HepG2 (cell line): ENCODE data around the gene NFS1. TPM values are rescaled to one million over a fixed set of nuclear protein-coding genes. Genes with fewer than 3 reads are reported as not detected.

ENCODE experiments used
- BCL6 ChIP-seq: IDR thresholded peaks from 2 replicates; pipeline ENCODE4 v1.6.1; 2016; ENCODE audit warnings: missing genetic modification reagents, missing compliant biosample characterization
- BRD4 ChIP-seq: sonication (generic); formaldehyde crosslinking; IDR thresholded peaks from 2 replicates; pipeline ENCODE4 v1.4.0; 2020; ENCODE audit warnings: missing genetic modification reagents
- GATA4 ChIP-seq: sonication (generic); IDR thresholded peaks from 2 replicates; pipeline ENCODE4 v1.6.1; 2016; ENCODE audit warnings: antibody characterized with exemption, low read depth, borderline replicate concordance
- SPEN ChIP-seq: sonication (generic); formaldehyde crosslinking; IDR thresholded peaks from 2 replicates; pipeline ENCODE4 v1.5.1; 2020; ENCODE audit warnings: low read depth, mild to moderate bottlenecking, missing genetic modification reagents
- TARDBP ChIP-seq: sonication (generic); formaldehyde crosslinking; IDR thresholded peaks from 2 replicates; pipeline ENCODE4 v1.8.0; 2022; ENCODE audit warnings: mild to moderate bottlenecking, missing genetic modification reagents
- TP53 ChIP-seq: sonication (generic); formaldehyde crosslinking; conservative IDR thresholded peaks from 2 replicates; pipeline ENCODE4 v1.4.0; 2020; ENCODE audit warnings: missing genetic modification reagents
- ZBTB42 ChIP-seq: sonication (generic); formaldehyde crosslinking; IDR thresholded peaks from 2 replicates; pipeline ENCODE4 v1.5.0; 2020; ENCODE audit warnings: mild to moderate bottlenecking, missing genetic modification reagents
- ZNF24 ChIP-seq: fragments of 450-650 bp; IDR thresholded peaks from 2 replicates; pipeline ENCODE4 v1.6.1; 2017; ENCODE audit warnings: antibody characterized with exemption, mild to moderate bottlenecking
- ZNF333 ChIP-seq: sonication (generic); formaldehyde crosslinking; IDR thresholded peaks from 2 replicates; pipeline ENCODE4 v1.4.0; 2020; ENCODE audit warnings: mild to moderate bottlenecking, missing genetic modification reagents, borderline replicate concordance
- ZNF558 ChIP-seq: sonication (generic); formaldehyde crosslinking; IDR thresholded peaks from 2 replicates; pipeline ENCODE4 v1.9.0; 2022; ENCODE audit warnings: mild to moderate bottlenecking, missing genetic modification reagents, borderline replicate concordance
- ZNF563 ChIP-seq: sonication (generic); formaldehyde crosslinking; IDR thresholded peaks from 2 replicates; pipeline ENCODE4 v1.8.0; 2022; ENCODE audit warnings: mild to moderate bottlenecking, moderate library complexity, missing genetic modification reagents
- ZNF652 ChIP-seq: IDR thresholded peaks from 2 replicates; pipeline ENCODE4 v1.6.1; 2016; ENCODE audit warnings: low read depth, borderline replicate concordance
- ZNF678 ChIP-seq: sonication (generic); formaldehyde crosslinking; IDR thresholded peaks from 2 replicates; pipeline ENCODE4 v1.4.0; 2020; ENCODE audit warnings: mild to moderate bottlenecking, missing genetic modification reagents
- polyA plus RNA-seq, 8 experiments: library from polyadenylated mRNA; depleted of rRNA in 3 of 8; stranded (reverse) in 7 of 8; unstranded in 1 of 8; fragments of >200 nt; fragmentation: Illumina TruSeq in 4 of 8; extraction: Trizol in 4 of 8; gene quantifications; 2 replicates each; pipeline versions ENCODE4 v1.2.1 to v1.2.3, GENCODE V29; 2011 to 2016; ENCODE audit warnings: low read depth in 4 of 8, missing spikeins in 1 of 8, mixed read lengths in 1 of 8; ENCODE audit not compliant: insufficient read depth in 1 of 8
- total RNA-seq, 5 experiments: library from RNA; depleted of rRNA; stranded (reverse); fragments of >200 nt; fragmentation: Illumina TruSeq; extraction: Trizol; gene quantifications; 2 replicates each; pipeline ENCODE4 v1.2.3, GENCODE V29; 2016; ENCODE audit warnings: low read depth in 1 of 5
- TF ChIP-seq, protein P1 (sequence below): IDR thresholded peaks from 2 replicates; pipeline ENCODE4 v1.6.1; 2016; ENCODE audit warnings: missing biosample characterization, missing genetic modification reagents, low read depth
- TF ChIP-seq, protein P2 (sequence below): sonication (generic); formaldehyde crosslinking; IDR thresholded peaks from 2 replicates; pipeline ENCODE4 v1.4.0; 2020; ENCODE audit warnings: missing genetic modification reagents
- TF ChIP-seq, protein P3 (sequence below), 2 experiments: sonication (generic) in 1 of 2; formaldehyde crosslinking in 1 of 2; IDR thresholded peaks; 2 replicates each; pipeline versions ENCODE4 v1.4.0 to v1.6.1; 2016 to 2020; ENCODE audit warnings: borderline replicate concordance in 1 of 2, low read depth in 1 of 2, mild to moderate bottlenecking in 1 of 2, missing genetic modification reagents in 1 of 2
- TF ChIP-seq, protein P4 (sequence below): conservative IDR thresholded peaks from 2 replicates; pipeline ENCODE4 v1.6.1; 2018; ENCODE audit warnings: missing genetic modification reagents
- TF ChIP-seq, protein P5 (sequence below): sonication (generic); formaldehyde crosslinking; IDR thresholded peaks from 2 replicates; pipeline ENCODE4 v1.4.0; 2020; ENCODE audit warnings: low read depth, mild to moderate bottlenecking, missing genetic modification reagents

Gene NFS1
- total and polyA plus RNA-seq, 2 of the 13 experiments (the other 11 are each of a cell fraction or from before 2014, with no cell fraction given): 65.9 to 88.1 TPM

DNA sequence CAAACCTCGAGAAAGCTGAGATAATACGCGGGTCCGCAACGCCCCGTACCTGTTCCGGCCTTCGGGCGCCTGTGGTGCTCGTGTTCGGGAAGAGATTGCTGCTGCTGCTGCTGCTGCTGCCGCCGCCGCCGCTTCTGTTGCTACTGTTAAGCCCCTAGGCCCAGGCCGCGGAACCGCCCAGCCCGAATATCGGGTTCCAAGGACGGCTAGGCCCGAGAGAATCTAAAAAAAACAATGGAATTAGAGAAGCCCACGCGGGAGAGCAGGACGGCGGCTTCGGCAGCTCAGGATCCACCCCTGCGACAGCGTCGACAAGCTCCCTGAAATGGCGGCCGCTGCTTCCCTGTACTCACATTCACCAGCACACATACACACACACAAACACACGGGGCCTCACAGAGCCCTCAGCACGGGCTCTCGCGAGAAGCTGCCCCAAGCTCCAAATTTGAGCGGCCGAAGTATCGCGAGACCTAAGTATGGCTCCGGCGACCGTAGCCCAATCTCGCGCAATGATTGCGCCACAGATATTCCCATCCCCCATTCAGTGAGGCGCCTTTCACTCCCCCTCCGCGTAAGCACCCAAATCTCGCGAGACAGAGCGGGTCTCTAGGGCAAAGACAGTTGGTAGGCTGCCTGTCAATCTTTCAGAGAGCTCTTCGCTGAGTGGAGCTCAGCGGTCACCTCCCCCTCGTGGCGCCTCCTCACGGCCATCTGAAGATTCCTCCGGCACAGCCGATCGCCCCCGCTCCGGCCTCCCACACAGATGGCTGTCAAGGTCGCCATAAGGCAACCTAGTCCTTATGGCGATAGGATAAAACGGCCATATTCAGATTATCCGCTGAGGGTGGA is 43.0 kb upstream of the NFS1 start, which contains the start of gene RBM39 (continued):
- TF ChIP-seq, protein P1, sequence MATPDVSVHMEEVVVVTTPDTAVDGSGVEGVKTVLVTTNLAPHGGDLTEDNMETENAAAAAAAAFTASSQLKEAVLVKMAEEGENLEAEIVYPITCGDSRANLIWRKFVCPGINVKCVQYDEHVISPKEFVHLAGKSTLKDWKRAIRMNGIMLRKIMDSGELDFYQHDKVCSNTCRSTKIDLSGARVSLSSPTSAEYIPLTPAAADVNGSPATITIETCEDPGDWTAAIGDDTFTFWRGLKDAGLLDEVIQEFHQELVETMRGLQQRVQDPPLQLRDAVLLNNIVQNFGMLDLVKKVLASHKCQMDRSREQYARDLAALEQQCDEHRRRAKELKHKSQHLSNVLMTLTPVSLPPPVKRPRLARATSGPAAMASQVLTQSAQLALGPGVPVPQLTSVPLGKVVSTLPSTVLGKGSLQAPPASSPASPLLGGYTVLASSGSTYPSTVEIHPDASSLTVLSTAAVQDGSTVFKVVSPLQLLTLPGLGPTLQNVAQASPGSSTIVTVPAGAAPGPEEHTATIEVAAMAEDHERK (CRISPR knock-in tag): peak; percentile 83
- TF ChIP-seq ZBTB42 (CRISPR knock-in tag) (peak; percentile 94), ZNF652 (CRISPR knock-in tag) (peak; percentile 52; the same call in 1 of the 2 replicates), ZNF24 (no peak), ZNF333 (peak; percentile 58; the same call in 1 of the 2 replicates), TP53 (CRISPR knock-in tag) (peak; percentile 96), ZNF558 (CRISPR knock-in tag) (peak; percentile 99), SPEN (CRISPR knock-in tag) (peak; percentile 100), ZNF563 (CRISPR knock-in tag) (peak; percentile 99), GATA4 (peak; percentile 72), TARDBP (peak; percentile 100), BRD4 (CRISPR knock-in tag) (peak; percentile 100), ZNF678 (CRISPR knock-in tag) (peak; percentile 91; the same call in 1 of the 2 replicates), BCL6 (CRISPR knock-in tag) (peak; percentile 56)
- TF ChIP-seq, protein P2, sequence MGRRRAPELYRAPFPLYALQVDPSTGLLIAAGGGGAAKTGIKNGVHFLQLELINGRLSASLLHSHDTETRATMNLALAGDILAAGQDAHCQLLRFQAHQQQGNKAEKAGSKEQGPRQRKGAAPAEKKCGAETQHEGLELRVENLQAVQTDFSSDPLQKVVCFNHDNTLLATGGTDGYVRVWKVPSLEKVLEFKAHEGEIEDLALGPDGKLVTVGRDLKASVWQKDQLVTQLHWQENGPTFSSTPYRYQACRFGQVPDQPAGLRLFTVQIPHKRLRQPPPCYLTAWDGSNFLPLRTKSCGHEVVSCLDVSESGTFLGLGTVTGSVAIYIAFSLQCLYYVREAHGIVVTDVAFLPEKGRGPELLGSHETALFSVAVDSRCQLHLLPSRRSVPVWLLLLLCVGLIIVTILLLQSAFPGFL (CRISPR knock-in tag): peak; percentile 97
- TF ChIP-seq, protein P3, sequence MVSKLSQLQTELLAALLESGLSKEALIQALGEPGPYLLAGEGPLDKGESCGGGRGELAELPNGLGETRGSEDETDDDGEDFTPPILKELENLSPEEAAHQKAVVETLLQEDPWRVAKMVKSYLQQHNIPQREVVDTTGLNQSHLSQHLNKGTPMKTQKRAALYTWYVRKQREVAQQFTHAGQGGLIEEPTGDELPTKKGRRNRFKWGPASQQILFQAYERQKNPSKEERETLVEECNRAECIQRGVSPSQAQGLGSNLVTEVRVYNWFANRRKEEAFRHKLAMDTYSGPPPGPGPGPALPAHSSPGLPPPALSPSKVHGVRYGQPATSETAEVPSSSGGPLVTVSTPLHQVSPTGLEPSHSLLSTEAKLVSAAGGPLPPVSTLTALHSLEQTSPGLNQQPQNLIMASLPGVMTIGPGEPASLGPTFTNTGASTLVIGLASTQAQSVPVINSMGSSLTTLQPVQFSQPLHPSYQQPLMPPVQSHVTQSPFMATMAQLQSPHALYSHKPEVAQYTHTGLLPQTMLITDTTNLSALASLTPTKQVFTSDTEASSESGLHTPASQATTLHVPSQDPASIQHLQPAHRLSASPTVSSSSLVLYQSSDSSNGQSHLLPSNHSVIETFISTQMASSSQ (IDR thresholded peaks at IDR 0.05; ENCODE audit: low read depth): peak; percentile 84
- TF ChIP-seq, protein P3 (CRISPR knock-in tag; IDR thresholded peaks at IDR 0.05; ENCODE audit: borderline replicate concordance): peak; percentile 95
- TF ChIP-seq, protein P4, sequence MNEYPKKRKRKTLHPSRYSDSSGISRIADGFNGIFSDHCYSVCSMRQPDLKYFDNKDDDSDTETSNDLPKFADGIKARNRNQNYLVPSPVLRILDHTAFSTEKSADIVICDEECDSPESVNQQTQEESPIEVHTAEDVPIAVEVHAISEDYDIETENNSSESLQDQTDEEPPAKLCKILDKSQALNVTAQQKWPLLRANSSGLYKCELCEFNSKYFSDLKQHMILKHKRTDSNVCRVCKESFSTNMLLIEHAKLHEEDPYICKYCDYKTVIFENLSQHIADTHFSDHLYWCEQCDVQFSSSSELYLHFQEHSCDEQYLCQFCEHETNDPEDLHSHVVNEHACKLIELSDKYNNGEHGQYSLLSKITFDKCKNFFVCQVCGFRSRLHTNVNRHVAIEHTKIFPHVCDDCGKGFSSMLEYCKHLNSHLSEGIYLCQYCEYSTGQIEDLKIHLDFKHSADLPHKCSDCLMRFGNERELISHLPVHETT (CRISPR knock-in tag): peak; percentile 98
- TF ChIP-seq, protein P5, sequence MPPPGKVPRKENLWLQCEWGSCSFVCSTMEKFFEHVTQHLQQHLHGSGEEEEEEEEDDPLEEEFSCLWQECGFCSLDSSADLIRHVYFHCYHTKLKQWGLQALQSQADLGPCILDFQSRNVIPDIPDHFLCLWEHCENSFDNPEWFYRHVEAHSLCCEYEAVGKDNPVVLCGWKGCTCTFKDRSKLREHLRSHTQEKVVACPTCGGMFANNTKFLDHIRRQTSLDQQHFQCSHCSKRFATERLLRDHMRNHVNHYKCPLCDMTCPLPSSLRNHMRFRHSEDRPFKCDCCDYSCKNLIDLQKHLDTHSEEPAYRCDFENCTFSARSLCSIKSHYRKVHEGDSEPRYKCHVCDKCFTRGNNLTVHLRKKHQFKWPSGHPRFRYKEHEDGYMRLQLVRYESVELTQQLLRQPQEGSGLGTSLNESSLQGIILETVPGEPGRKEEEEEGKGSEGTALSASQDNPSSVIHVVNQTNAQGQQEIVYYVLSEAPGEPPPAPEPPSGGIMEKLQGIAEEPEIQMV (CRISPR knock-in tag): peak; percentile 91
